Activated CD4-positive, alpha-beta memory T cell treated with anti-CD3 and anti-CD28 coated beads, Interleukin-2, amount 10 ng/mL, durations not matched to agents 7 days and 5 days (primary cell): Measurements from ENCODE around the gene ARPC2. TPM values are rescaled to one million over a fixed set of nuclear protein-coding genes. Genes with fewer than 3 reads are reported as not detected.

ENCODE experiments used
- CTCF ChIA-PET: fragments of 350-600 bp; sonication (Branson Sonifier 250); formaldehyde crosslinking; loops from one replicate; lab custom pipeline; 2021; ENCODE audit warnings: antibody characterized with exemption, inconsistent platforms; lab: Charles Lee
- POLR2A ChIA-PET: fragments of 350-600 bp; sonication (Branson Sonifier 250); formaldehyde crosslinking; loops from one replicate; lab custom pipeline; 2021; ENCODE audit warnings: antibody characterized with exemption; lab: Charles Lee
- DNase-seq: peaks from one replicate; pipeline ENCODE4 v3.0.0-alpha.2; 2020
- H3K27ac Mint-ChIP-seq: one replicate; pipeline ENCODE4 v1.8.0; 2021; ENCODE audit warnings: mild to moderate bottlenecking, mixed read lengths
- H3K27me3 Mint-ChIP-seq: one replicate; pipeline ENCODE4 v1.8.0; 2021; ENCODE audit warnings: mixed read lengths
- H3K36me3 Mint-ChIP-seq: one replicate; pipeline ENCODE4 v1.8.0; 2021; ENCODE audit warnings: low read depth, mixed read lengths
- H3K4me1 Mint-ChIP-seq: one replicate; pipeline ENCODE4 v1.8.0; 2021; ENCODE audit warnings: mixed read lengths
- H3K4me3 Mint-ChIP-seq: one replicate; pipeline ENCODE4 v1.8.0; 2021; ENCODE audit warnings: mild to moderate bottlenecking, mixed read lengths
- H3K9me3 Mint-ChIP-seq: one replicate; pipeline ENCODE4 v1.8.0; 2021; ENCODE audit warnings: mixed read lengths
- total RNA-seq, 2 experiments: library from RNA; stranded (reverse); gene quantifications; one replicate each; pipeline ENCODE4 v1.2.3, GENCODE V29; 2021

The ARPC2 gene
- total RNA-seq, 2 experiments from 2014 or later, result 765 to 778 TPM

DNA sequence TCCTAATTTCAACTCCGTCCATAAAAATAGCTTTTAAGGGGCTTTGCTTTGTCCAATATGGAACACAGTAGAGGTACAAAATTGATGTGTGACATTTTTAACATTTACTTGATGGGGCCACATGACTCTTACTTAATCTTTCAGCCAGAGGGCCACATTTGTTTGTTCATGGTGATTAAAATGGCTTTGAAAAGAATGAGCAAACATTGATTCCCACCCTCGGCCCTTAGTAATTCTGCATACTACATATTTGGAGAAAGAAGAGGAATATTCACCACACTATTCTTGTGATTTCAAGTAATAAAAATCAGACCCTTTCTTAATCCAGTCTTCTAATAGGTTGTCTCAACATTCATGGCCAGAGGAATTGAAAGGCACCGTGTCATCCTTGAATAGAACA, 17.5 kb downstream of the ARPC2 start:
- H3K4me1 Mint-ChIP-seq, result peaks cover 40% of the 10 kb centered on the region
- H3K9me3 Mint-ChIP-seq, result no peaks in the 10 kb centered on the region
- CTCF ChIA-PET, result interaction anchor here (0.7 to 2.6 kb wide), 4 partner anchors 9 to 49 kb away, joined by 3 to 9 read pairs (median 4); no protein-coding TSS in a partner anchor
- no peaks in the 10 kb centered on the region for H3K27me3 Mint-ChIP-seq
- peak overlapping the region; percentile 10 for H3K27ac Mint-ChIP-seq
- peaks cover 89% of the 10 kb centered on the region for H3K36me3 Mint-ChIP-seq
- POLR2A ChIA-PET, result interaction anchor here (0.8 to 11.0 kb wide), 5 partner anchors 9 to 20 kb away, joined by 3 to 260 read pairs (median 5); partner anchors contain the start of gene ARPC2
- no peak for DNase-seq
- no peak overlapping the region for H3K4me3 Mint-ChIP-seq

DNA sequence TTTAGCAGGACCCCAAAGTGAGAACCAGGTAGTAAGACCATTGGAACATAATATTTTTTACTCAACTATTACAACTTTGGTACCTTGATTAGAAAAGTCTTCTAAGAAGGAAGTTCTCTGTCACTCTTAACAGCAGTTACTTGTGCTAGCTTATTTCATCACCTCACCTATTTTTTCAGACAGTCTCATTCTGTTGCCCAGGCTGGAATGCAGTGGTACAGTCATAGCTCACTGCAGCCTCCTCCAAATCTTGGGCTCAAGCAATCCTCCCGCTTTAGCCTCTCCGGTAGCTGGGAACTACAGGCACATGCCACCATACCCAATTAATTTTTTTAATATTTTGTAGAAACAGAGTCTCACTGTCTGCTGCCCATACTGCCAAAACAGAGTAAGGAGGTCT, 18.0 kb downstream of the ARPC2 start:
- CTCF ChIA-PET, result interaction anchor here (0.7 to 2.6 kb wide), 3 partner anchors 10 to 49 kb away, joined by 3 to 9 read pairs (median 4); no protein-coding TSS in a partner anchor
- H3K4me3 Mint-ChIP-seq, result no peak overlapping the region

DNA sequence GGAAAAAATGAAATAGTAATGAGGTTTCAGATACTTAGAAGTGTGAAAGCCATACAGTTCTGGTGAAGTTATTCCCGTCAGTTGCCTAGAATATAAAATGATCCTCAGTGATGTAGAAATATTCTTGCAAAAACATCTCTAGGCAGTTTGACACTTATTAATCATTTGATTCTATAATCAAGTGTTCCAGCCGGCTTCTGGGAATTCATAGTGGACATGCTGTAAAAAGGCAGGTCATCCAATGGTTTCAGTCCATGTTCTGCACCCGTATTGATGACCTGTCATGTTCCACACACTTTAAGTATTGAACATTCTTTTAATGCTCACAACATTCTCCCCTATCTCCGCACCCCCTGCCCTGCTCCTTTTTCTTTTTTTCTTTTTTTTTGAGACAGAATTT, 19.8 kb downstream of the ARPC2 start:
- no peaks in the 10 kb centered on the region for H3K9me3 Mint-ChIP-seq
- peaks cover 93% of the 10 kb centered on the region for H3K36me3 Mint-ChIP-seq
- no peak overlapping the region for H3K4me3 Mint-ChIP-seq
- no peak for DNase-seq
- ChIA-PET CTCF (no interaction called here), POLR2A (interaction anchor here (0.8 to 4.1 kb wide), 3 partner anchors 7 to 15 kb away, joined by 3 to 14 read pairs (median 7); no protein-coding TSS in a partner anchor)
- H3K27me3 Mint-ChIP-seq, result no peaks in the 10 kb centered on the region
- no peak overlapping the region for H3K27ac Mint-ChIP-seq
- H3K4me1 Mint-ChIP-seq, result peaks cover 28% of the 10 kb centered on the region

More for the DNA sequence above, 18.0 kb downstream of the ARPC2 start:
- DNase-seq, result no peak
- Mint-ChIP-seq H3K4me1 (peaks cover 37% of the 10 kb centered on the region), H3K36me3 (peaks cover 92% of the 10 kb centered on the region), H3K9me3 (no peaks in the 10 kb centered on the region), H3K27ac (peak overlapping the region; percentile 12), H3K27me3 (no peaks in the 10 kb centered on the region)
- POLR2A ChIA-PET, result interaction anchor here (0.8 to 11.0 kb wide), 4 partner anchors 11 to 20 kb away, joined by 3 to 260 read pairs (median 10); partner anchors contain the start of gene ARPC2

DNA sequence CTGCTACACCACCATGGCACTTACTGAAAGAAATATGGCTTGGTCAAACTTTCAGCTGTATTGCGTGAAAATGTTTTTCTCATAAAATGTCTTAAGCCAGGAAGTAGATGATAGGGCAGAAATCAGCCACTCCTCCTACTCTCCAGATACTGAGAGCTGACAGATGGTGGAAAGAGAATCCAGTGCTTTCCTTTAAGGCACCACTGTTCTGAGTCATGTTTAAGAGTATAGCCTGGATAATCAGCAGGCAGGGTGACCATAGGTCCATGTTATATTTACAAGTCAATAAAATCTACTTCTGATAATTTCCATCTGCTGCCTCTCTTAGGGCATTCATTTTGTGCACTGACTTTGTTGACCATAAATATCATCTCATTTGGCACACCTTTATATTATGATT, 21.9 kb downstream of the ARPC2 start:
- POLR2A ChIA-PET, result interaction anchor here (1.1 to 2.7 kb wide), 5 partner anchors 8 to 17 kb away, joined by 3 to 7 read pairs (median 4); no protein-coding TSS in a partner anchor
- H3K4me3 Mint-ChIP-seq, result no peak overlapping the region
- peaks cover 21% of the 10 kb centered on the region for H3K4me1 Mint-ChIP-seq
- no peak for DNase-seq
- peaks cover 94% of the 10 kb centered on the region for H3K36me3 Mint-ChIP-seq
- H3K27ac Mint-ChIP-seq, result no peak overlapping the region
- no peaks in the 10 kb centered on the region for H3K9me3 Mint-ChIP-seq
- no peaks in the 10 kb centered on the region for H3K27me3 Mint-ChIP-seq
- CTCF ChIA-PET, result interaction anchor here (1.5 kb wide), 1 partner anchor 10 kb away, joined by 5 read pairs; no protein-coding TSS in a partner anchor

DNA sequence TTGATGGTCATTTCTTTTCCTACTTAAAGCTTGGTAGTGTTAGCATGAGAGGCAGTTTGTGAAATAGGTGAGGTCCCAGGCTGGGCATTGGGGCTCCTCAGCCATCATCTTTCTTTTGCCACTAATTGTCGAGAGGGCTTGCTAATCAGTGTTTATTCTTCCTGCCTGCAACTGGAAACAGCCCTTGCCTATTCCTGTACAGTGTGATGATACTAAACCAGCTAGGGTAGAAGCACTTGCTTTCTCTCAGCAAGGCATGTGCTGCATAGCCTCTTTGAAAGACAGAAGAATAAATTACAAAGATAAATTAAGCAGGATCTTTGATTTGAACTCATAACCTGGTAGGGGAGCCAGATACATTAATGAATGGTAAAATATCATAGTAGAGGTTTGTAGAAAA, 27.2 kb downstream of the ARPC2 start:
- CTCF ChIA-PET, result interaction anchor here (1.2 to 1.7 kb wide), 2 partner anchors 13 to 15 kb away, joined by 5 to 9 read pairs; no protein-coding TSS in a partner anchor
- H3K27me3 Mint-ChIP-seq, result no peaks in the 10 kb centered on the region
- no peak for DNase-seq
- peak overlapping the region; percentile 1 for H3K27ac Mint-ChIP-seq
- H3K4me1 Mint-ChIP-seq, result peaks cover 14% of the 10 kb centered on the region
- H3K9me3 Mint-ChIP-seq, result no peaks in the 10 kb centered on the region
- POLR2A ChIA-PET, result interaction anchor here (0.8 to 6.0 kb wide), 4 partner anchors 8 to 13 kb away, joined by 3 to 46 read pairs (median 6); no protein-coding TSS in a partner anchor
- peaks cover 95% of the 10 kb centered on the region for H3K36me3 Mint-ChIP-seq
- no peak overlapping the region for H3K4me3 Mint-ChIP-seq

DNA sequence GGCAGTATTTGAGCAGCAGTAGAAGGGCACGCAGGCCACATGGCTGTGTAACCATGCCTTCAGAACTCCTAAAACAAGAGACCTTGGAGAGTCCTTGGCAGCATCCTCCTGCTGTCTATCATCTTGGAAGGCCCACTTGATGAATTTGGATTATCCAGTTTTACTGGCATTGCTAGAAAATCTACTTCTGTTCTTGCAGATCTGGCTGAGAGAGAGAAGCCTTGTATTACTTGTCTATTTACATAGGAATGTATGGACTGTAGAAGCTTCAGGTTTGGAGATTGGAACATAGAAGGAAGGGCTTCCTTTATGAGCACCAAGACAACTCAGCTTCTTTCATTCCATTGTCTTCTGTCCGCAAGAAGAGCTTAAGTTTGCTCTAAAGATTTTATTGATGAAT, 27.7 kb downstream of the ARPC2 start:
- peaks cover 95% of the 10 kb centered on the region for H3K36me3 Mint-ChIP-seq
- H3K9me3 Mint-ChIP-seq, result no peaks in the 10 kb centered on the region
- DNase-seq, result no peak
- no peak overlapping the region for H3K4me3 Mint-ChIP-seq
- no peaks in the 10 kb centered on the region for H3K27me3 Mint-ChIP-seq
- ChIA-PET CTCF (interaction anchor here (1.2 to 1.7 kb wide), 2 partner anchors 13 to 15 kb away, joined by 5 to 9 read pairs; no protein-coding TSS in a partner anchor), POLR2A (interaction anchor here (0.8 to 6.0 kb wide), 6 partner anchors 9 to 25 kb away, joined by 3 to 46 read pairs (median 6); partner anchors contain the start of genes AAMP and PNKD)
- H3K4me1 Mint-ChIP-seq, result peaks cover 14% of the 10 kb centered on the region
- H3K27ac Mint-ChIP-seq, result no peak overlapping the region

DNA sequence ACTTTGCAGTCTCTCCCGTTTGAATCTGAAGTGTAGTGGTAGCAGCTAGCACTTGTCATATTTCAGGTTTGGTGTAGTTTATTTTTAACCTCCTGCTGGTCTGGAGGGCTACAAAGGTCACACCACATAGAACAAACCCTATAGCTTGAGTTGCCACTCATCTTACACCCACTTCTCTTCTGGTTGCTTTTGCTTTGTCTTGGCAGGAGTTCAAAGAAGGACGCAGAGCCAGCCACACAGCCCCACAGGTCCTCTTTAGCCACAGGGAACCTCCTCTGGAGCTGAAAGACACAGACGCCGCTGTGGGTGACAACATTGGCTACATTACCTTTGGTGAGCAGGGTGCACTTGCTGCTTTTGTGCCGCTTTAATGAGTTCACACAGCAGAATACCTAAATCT, 28.2 kb downstream of the ARPC2 start:
- peaks cover 17% of the 10 kb centered on the region for H3K4me1 Mint-ChIP-seq
- H3K27ac Mint-ChIP-seq, result no peak overlapping the region
- no peak for DNase-seq
- ChIA-PET CTCF (interaction anchor here (1.3 to 1.7 kb wide), 2 partner anchors 12 kb away, joined by 4 to 9 read pairs; no protein-coding TSS in a partner anchor), POLR2A (interaction anchor here (0.8 to 6.0 kb wide), 5 partner anchors 10 to 25 kb away, joined by 3 to 46 read pairs (median 7); partner anchors contain the start of genes AAMP and PNKD)
- peaks cover 95% of the 10 kb centered on the region for H3K36me3 Mint-ChIP-seq
- no peaks in the 10 kb centered on the region for H3K27me3 Mint-ChIP-seq
- H3K9me3 Mint-ChIP-seq, result no peaks in the 10 kb centered on the region
- no peak overlapping the region for H3K4me3 Mint-ChIP-seq

DNA sequence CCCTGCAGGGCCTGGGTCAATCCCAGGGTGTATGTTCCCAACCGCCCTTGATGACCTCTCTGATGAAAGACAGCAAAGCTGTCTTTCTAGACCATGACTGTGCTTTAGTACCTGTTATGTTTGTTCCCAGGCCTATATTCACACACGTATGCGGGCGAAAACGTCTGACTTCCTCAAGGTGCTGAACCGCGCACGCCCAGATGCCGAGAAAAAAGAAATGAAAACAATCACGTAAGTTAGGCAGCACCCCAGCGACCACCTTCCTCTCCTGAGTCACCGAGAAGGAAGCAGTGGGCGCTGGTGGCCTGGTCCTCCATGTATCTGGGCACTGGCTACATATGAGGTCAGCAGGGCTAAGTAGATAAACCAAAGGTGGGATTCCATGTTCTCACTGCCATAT, 32.7 kb downstream of the ARPC2 start:
- CTCF ChIA-PET, result no interaction called here
- H3K36me3 Mint-ChIP-seq, result peaks cover 97% of the 10 kb centered on the region
- DNase-seq, result no peak
- no peaks in the 10 kb centered on the region for H3K9me3 Mint-ChIP-seq
- H3K27ac Mint-ChIP-seq, result no peak overlapping the region
- H3K4me1 Mint-ChIP-seq, result peaks cover 13% of the 10 kb centered on the region
- POLR2A ChIA-PET, result interaction anchor here (3.0 kb wide), 1 partner anchor 20 kb away, joined by 9 read pairs; no protein-coding TSS in a partner anchor
- no peaks in the 10 kb centered on the region for H3K27me3 Mint-ChIP-seq
- no peak overlapping the region for H3K4me3 Mint-ChIP-seq

DNA sequence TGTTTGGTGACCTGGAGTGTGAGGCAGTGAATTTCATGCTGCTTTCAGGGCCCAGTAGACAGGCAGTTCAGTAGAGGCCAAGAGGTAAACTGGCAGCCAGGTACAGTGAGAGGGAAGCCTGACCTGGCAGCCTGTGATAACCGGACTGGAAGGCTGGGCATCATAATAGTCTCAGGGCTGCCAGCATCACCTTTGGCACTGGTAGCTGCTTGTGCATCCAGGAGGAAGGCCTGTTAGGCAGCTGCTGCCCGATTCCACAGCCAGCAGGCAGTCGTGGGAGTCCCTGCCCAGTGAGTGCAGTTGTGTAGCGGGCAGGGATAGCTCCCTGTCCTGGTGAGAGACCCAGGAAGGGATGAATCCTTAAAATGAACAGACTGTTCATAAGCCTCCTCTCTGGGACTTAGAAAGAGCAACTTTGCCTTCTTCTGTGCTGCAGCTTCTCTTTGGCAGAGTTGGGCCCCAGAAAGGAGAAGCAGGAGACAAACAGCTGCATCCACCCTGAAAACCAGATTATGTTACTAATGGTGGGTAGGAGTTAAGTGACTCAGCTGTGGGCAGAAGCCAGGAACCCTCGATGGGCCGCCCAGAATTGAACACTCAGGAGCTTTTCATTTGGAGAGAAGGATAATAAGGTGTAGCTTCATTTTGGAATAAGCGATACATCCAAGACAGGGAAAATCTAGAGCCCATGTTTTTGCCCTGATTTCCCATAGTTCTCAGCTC, 35.7 kb downstream of the ARPC2 start:
- no peaks in the 10 kb centered on the region for H3K9me3 Mint-ChIP-seq
- peaks cover 34% of the 10 kb centered on the region for H3K4me1 Mint-ChIP-seq
- H3K27ac Mint-ChIP-seq, result no peak overlapping the region
- no peaks in the 10 kb centered on the region for H3K27me3 Mint-ChIP-seq
- no peak for DNase-seq
- no peak overlapping the region for H3K4me3 Mint-ChIP-seq
- H3K36me3 Mint-ChIP-seq, result peaks cover 93% of the 10 kb centered on the region
- CTCF ChIA-PET, result interaction anchor here (0.9 to 1.7 kb wide), 6 partner anchors 17 to 65 kb away, joined by 3 to 5 read pairs (median 3); partner anchors contain the start of genes AAMP and PNKD
- POLR2A ChIA-PET, result interaction anchor here (1.1 to 6.1 kb wide), 7 partner anchors 8 to 65 kb away, joined by 3 to 46 read pairs (median 5); partner anchors contain the start of genes AAMP, ARPC2 and PNKD

DNA sequence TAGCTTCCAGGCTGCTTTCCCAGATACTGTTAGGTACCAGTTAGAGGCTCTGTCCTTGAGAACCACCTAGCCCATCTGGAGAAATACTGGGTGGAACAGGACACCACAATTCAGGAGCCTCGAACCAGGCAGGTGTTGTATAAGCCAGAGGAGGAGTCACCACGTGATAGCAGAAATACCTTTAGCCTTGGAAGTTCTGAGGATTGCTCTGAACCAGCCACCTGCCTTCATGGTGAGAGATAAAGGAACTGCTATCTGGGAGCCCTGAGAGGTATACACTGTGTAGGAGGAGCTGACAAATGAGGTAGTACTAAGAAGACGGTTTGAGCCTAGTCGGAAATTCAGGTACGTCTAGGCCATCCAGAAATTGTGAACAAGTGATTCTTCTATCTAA, 36.2 kb downstream of the ARPC2 start:
- POLR2A ChIA-PET, result interaction anchor here (1.1 to 6.1 kb wide), 6 partner anchors 8 to 66 kb away, joined by 4 to 46 read pairs (median 5); partner anchors contain the start of genes AAMP and PNKD
- H3K4me3 Mint-ChIP-seq, result no peak overlapping the region
- peaks cover 35% of the 10 kb centered on the region for H3K4me1 Mint-ChIP-seq

DNA sequence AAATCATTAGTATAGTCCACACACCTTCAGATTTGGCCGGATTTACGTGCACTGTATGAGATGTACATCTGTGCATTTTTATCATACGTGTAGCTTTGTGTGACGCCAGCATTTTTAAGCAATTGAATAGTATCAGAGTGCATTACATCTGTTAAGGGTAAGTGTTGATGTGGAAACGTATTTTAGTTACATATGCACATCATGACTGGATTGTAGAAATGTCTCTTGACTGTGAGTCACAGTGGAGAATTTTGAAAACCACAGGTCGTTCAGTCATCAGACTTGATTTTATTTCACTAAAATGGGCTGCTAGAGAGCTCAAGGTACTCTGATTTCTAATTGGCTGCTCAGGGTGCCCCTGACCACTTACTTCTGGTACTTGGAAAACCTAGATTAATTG, 38.5 kb downstream of the ARPC2 start:
- Mint-ChIP-seq H3K36me3 (peaks cover 70% of the 10 kb centered on the region), H3K4me1 (peaks cover 41% of the 10 kb centered on the region), H3K27me3 (no peaks in the 10 kb centered on the region), H3K9me3 (no peaks in the 10 kb centered on the region), H3K4me3 (no peak overlapping the region), H3K27ac (peak overlapping the region; percentile 63)
- DNase-seq, result no peak
- ChIA-PET CTCF (interaction anchor here (0.8 to 3.0 kb wide), 4 partner anchors 12 to 26 kb away, joined by 4 to 17 read pairs (median 7); partner anchors contain the start of genes AAMP and PNKD), POLR2A (interaction anchor here (0.7 to 6.1 kb wide), 9 partner anchors 10 to 118 kb away, joined by 3 to 46 read pairs (median 3); partner anchors contain the start of genes AAMP and PNKD)

More for the DNA sequence above, 36.2 kb downstream of the ARPC2 start:
- H3K27me3 Mint-ChIP-seq, result no peaks in the 10 kb centered on the region
- no peak overlapping the region for H3K27ac Mint-ChIP-seq
- CTCF ChIA-PET, result interaction anchor here (0.9 to 1.7 kb wide), 6 partner anchors 17 to 66 kb away, joined by 3 to 5 read pairs (median 3); partner anchors contain the start of genes AAMP and PNKD
- no peak for DNase-seq
- peaks cover 90% of the 10 kb centered on the region for H3K36me3 Mint-ChIP-seq
- no peaks in the 10 kb centered on the region for H3K9me3 Mint-ChIP-seq
